IMR-90 (cell line): Measurements from ENCODE around the gene SRRM1. TPM values are rescaled to one million over a fixed set of nuclear protein-coding genes. Genes with fewer than 3 reads are reported as not detected.

ENCODE experiments used
- ATAC-seq: fragments of 200-7000 bp; cut with Tn5 transposase; 2 replicates; pipeline ENCODE4 v1.9.1; 2020; ENCODE audit warnings: low read depth, mild to moderate bottlenecking, moderate library complexity
- BruUV-seq: library from RNA; stranded (reverse); fragments of 400-500 nt; replicated peaks from 2 replicates; lab custom pipeline; 2021; lab: Mats Ljungman, UMichigan
- CTCF ChIA-PET: fragments of 300-600 bp; formaldehyde crosslinking; extraction: SDS; loops from one replicate; lab custom pipeline; 2021; ENCODE audit warnings: antibody characterized with exemption; lab: Yijun Ruan, JAX
- POLR2A ChIA-PET: fragments of 300-600 bp; sonication (Branson Sonifier 250); formaldehyde crosslinking; loops from one replicate; lab custom pipeline; 2022; ENCODE audit warnings: antibody characterized with exemption; ENCODE audit not compliant: unreplicated experiment; lab: Charles Lee
- DNase-seq: peaks from one replicate; pipeline ENCODE4 v3.0.0; 2013
- H2AFZ ChIP-seq: replicated peaks from 2 replicates; pipeline ENCODE3; 2013; ENCODE audit warnings: low read length, mild to moderate bottlenecking; ENCODE audit not compliant: poor library complexity
- H2AK5ac ChIP-seq: 2 replicates; pipeline ENCODE4 v1.6.1; 2013; ENCODE audit warnings: low read depth, low read length, inconsistent platforms
- H2AK9ac ChIP-seq: replicated peaks from 2 replicates; pipeline ENCODE3; 2013; ENCODE audit warnings: mild to moderate bottlenecking, low read depth, low read length, moderate library complexity; ENCODE audit not compliant: poor library complexity
- H2BK120ac ChIP-seq: 2 replicates; pipeline ENCODE4 v1.6.1; 2013; ENCODE audit warnings: low read depth, low read length, inconsistent platforms
- H2BK15ac ChIP-seq: 3 replicates; pipeline ENCODE4 v1.6.1; 2013; ENCODE audit warnings: low read depth, low read length, inconsistent platforms
- H2BK20ac ChIP-seq: 2 replicates; pipeline ENCODE4 v1.6.1; 2013; ENCODE audit warnings: low read depth, mild to moderate bottlenecking, inconsistent platforms, low read length, moderate library complexity
- H2BK5ac ChIP-seq: 2 replicates; pipeline ENCODE4 v1.6.1; 2013; ENCODE audit warnings: mild to moderate bottlenecking, low read depth, low read length, inconsistent platforms; ENCODE audit not compliant: poor library complexity, severe bottlenecking
- H3K14ac ChIP-seq: replicated peaks from 2 replicates; pipeline ENCODE4 v1.6.1; 2013; ENCODE audit warnings: low read depth, low read length, inconsistent platforms
- H3K18ac ChIP-seq: 2 replicates; pipeline ENCODE4 v1.6.1; 2013; ENCODE audit warnings: low read depth, low read length, control low read depth
- H3K23ac ChIP-seq: 2 replicates; pipeline ENCODE4 v1.6.1; 2013; ENCODE audit warnings: low read depth, low read length, inconsistent platforms
- H3K27ac ChIP-seq: 2 replicates; pipeline ENCODE4 v1.5.1; 2013; ENCODE audit warnings: mild to moderate bottlenecking, control low read depth, low read length; ENCODE audit not compliant: insufficient read depth
- H3K27me3 ChIP-seq: 2 replicates; pipeline ENCODE4 v1.6.1; 2013; ENCODE audit warnings: low read length; ENCODE audit not compliant: control insufficient read depth, insufficient read depth
- H3K36me3 ChIP-seq: 2 replicates; pipeline ENCODE4 v1.6.1; 2013; ENCODE audit warnings: low read length, mixed read lengths; ENCODE audit not compliant: control insufficient read depth, insufficient read depth
- H3K4ac ChIP-seq: 2 replicates; pipeline ENCODE4 v1.6.1; 2013; ENCODE audit warnings: low read depth, low read length, inconsistent platforms
- H3K4me1 ChIP-seq: 2 replicates; pipeline ENCODE4 v1.6.1; 2013; ENCODE audit warnings: low read length, mixed read lengths; ENCODE audit not compliant: control insufficient read depth, insufficient read depth
- H3K4me2 ChIP-seq: 2 replicates; pipeline ENCODE4 v1.6.1; 2013; ENCODE audit warnings: low read depth, mild to moderate bottlenecking, control low read depth, low read length, moderate library complexity
- H3K4me3 ChIP-seq: 2 replicates; pipeline ENCODE4 v1.5.1; 2013; ENCODE audit warnings: low read depth, mild to moderate bottlenecking, control low read depth, low read length, moderate library complexity; ENCODE audit not compliant: insufficient read depth
- H3K56ac ChIP-seq: 2 replicates; pipeline ENCODE4 v1.6.1; 2013; ENCODE audit warnings: low read length, inconsistent platforms; ENCODE audit not compliant: insufficient read depth; ENCODE audit errors: extremely low read depth
- H3K79me1 ChIP-seq, 2 experiments: 2 replicates each; pipeline ENCODE4 v1.6.1; 2013; ENCODE audit warnings: low read length in 2 of 2, inconsistent platforms in 1 of 2, low read depth in 1 of 2
- H3K9ac ChIP-seq: 2 replicates; pipeline ENCODE4 v1.6.1; 2013; ENCODE audit warnings: low read depth, low read length, control low read depth
- H3K9me1 ChIP-seq: 2 replicates; pipeline ENCODE4 v1.6.1; 2013; ENCODE audit warnings: low read length, inconsistent platforms; ENCODE audit not compliant: insufficient read depth
- H3K9me3 ChIP-seq: 2 replicates; pipeline ENCODE4 v1.6.1; 2013; ENCODE audit warnings: low read length; ENCODE audit not compliant: control insufficient read depth, insufficient read depth
- H4K20me1 ChIP-seq: 2 replicates; pipeline ENCODE4 v1.6.1; 2013; ENCODE audit warnings: low read length, inconsistent platforms; ENCODE audit not compliant: insufficient read depth
- H4K5ac ChIP-seq: 2 replicates; pipeline ENCODE4 v1.6.1; 2013; ENCODE audit warnings: mild to moderate bottlenecking, low read depth, low read length, control low read depth
- H4K8ac ChIP-seq, 2 experiments: 2 replicates each; pipeline ENCODE4 v1.6.1; 2013; ENCODE audit warnings: low read depth in 2 of 2, low read length in 2 of 2, control low read depth in 1 of 2, inconsistent platforms in 1 of 2
- H4K91ac ChIP-seq: 2 replicates; pipeline ENCODE4 v1.6.1; 2013; ENCODE audit warnings: low read depth, low read length, inconsistent platforms; ENCODE audit not compliant: insufficient read depth
- FOS ChIP-seq: fragments of 150-350 bp; IDR thresholded peaks from 2 replicates; pipeline ENCODE4 v1.6.1; 2016; ENCODE audit warnings: low read depth, low read length
- MAZ ChIP-seq: IDR thresholded peaks from 2 replicates; pipeline ENCODE4 v1.6.1; 2012; ENCODE audit warnings: low read depth, mild to moderate bottlenecking, low read length, improper control_type of control experiment, moderate library complexity, borderline replicate concordance
- NFE2L2 ChIP-seq: fragments of 150-350 bp; IDR thresholded peaks from 2 replicates; pipeline ENCODE4 v1.6.1; 2016; ENCODE audit warnings: low read depth, mild to moderate bottlenecking, low read length
- RCOR1 ChIP-seq: IDR thresholded peaks from 2 replicates; pipeline ENCODE4 v1.6.1; 2012; ENCODE audit warnings: mild to moderate bottlenecking, low read length, improper control_type of control experiment; ENCODE audit not compliant: insufficient replicate concordance
- WGBS, 2 experiments: methylation state at CpG; one replicate each; pipeline versions ENCODE4 v1.1.5 to v1.1.7; 2013; ENCODE audit warnings: missing lambda C conversion rate in 2 of 2; ENCODE audit not compliant: insufficient read length in 1 of 2; ENCODE audit errors: extremely low coverage in 2 of 2; 5-methylcytosine and 5-hydroxymethylcytosine counted together
- dilution Hi-C: fragments of 300-500 bp; cut with HindIII; formaldehyde crosslinking; loops from one replicate; pipeline ENCODE4 v1.14.3; 2018; ENCODE audit warnings: low sequenced_read_pairs; ENCODE audit not compliant: unreplicated experiment
- in situ Hi-C: fragments of 300-500 bp; cut with MboI; formaldehyde crosslinking; loops from 3 replicates; pipeline ENCODE4 v1.14.3; 2019; ENCODE audit warnings: low sequenced_read_pairs, inconsistent platforms, mixed read lengths
- intact Hi-C: fragments of 100-400 bp; cut with micrococcal nuclease; formaldehyde crosslinking; loops from 2 replicates; pipeline ENCODE4 v1.10.0; 2022
- polyA plus RNA-seq, 3 experiments: library from polyadenylated mRNA; depleted of rRNA; stranded (reverse); fragments of >200 nt; gene quantifications; 2 replicates each; pipeline ENCODE4 v1.2.3, GENCODE V29; 2012; ENCODE audit warnings: low replicate concordance in 1 of 3
- total RNA-seq: library from RNA; depleted of rRNA; stranded (reverse); fragments of >200 nt; gene quantifications from 2 replicates; pipeline ENCODE4 v1.2.3, GENCODE V29; 2012

SRRM1 gene
- total and polyA plus RNA-seq, 2 of the 4 experiments (the other 2 are of a cell fraction): 13.6 to 94.1 TPM

- Histone ChIP-seq H2BK15ac (peak overlapping the region; percentile 44; the same call in 1 of the 3 replicates), H2BK120ac (peak overlapping the region; percentile 37; the same call in 1 of the 2 replicates), H2BK5ac (no peak overlapping the region), H4K5ac (no peak overlapping the region), H3K27ac (no peak overlapping the region), H3K4me2 (no peak overlapping the region), H2AK9ac (peak overlapping the region; percentile 86), H3K27me3 (no peaks in the 10 kb centered on the region), H3K23ac (no peak overlapping the region; the same call in 1 of the 2 replicates), H3K4me3 (no peak overlapping the region), H3K9me3 (no peaks in the 10 kb centered on the region), H3K36me3 (no peaks in the 10 kb centered on the region), H3K79me1 (peaks cover 0 to 25% of the 10 kb centered on the region in 2 experiments; a peak in 2 of 4 replicates), H3K56ac (no peak overlapping the region), H2AFZ (peak overlapping the region; percentile 34), H2BK20ac (peak overlapping the region; percentile 27; the same call in 1 of the 2 replicates), H3K14ac (0 out of 2 replicates have a peak overlapping the region, but pooled peaks have one; percentile 29), H3K9ac (no peak overlapping the region), H3K4me1 (peaks cover 17% of the 10 kb centered on the region), H4K91ac (peak overlapping the region; percentile 25), H3K18ac (no peak overlapping the region), H3K9me1 (peaks cover 24% of the 10 kb centered on the region), H4K8ac (no peak overlapping the region), H2AK5ac (peak overlapping the region; percentile 86), H4K20me1 (no peaks in the 10 kb centered on the region), H3K4ac (peak overlapping the region; percentile 36; the same call in 1 of the 2 replicates)
- ATAC-seq (peak; percentile 12), DNase-seq (peak; percentile 89)
- intact Hi-C loops: no loop called here
- CTCF ChIA-PET: interaction anchor here (1.0 kb wide), 1 partner anchor 14 kb away, joined by 4 read pairs; no protein-coding TSS in a partner anchor
- BruUV-seq: no TSS peak
- in situ Hi-C loops: no loop called here
- no peak for TF ChIP-seq NFE2L2
- peak; percentile 35; the same call in 1 of the 2 replicates for TF ChIP-seq MAZ
- peak; percentile 67 for TF ChIP-seq RCOR1
- peak; percentile 25; the same call in 1 of the 2 replicates for TF ChIP-seq FOS
- 31% methylated on average over 3 of the region's 8 CpGs; no CpG with 5 or more reads in 1 of the 2 experiments for WGBS, 2 experiments
- dilution Hi-C loops: no loop called here
- POLR2A ChIA-PET: no interaction called here
These were observed 59.6 kb downstream of the SRRM1 start for GRCh38 chr1:24702511-24703293.
